Glomerular endothelial cell (primary cell): ENCODE measurements around the gene STAT3. TPM values are rescaled to one million over a fixed set of nuclear protein-coding genes. Genes with fewer than 3 reads are reported as not detected.
"Not testable (repeated sequence)": the region's sequence is repeated elsewhere in the genome, so short reads cannot be mapped to it uniquely, and the experiment has no call there.

Source experiments
- DNase-seq: peaks from one replicate; pipeline ENCODE4 v3.0.0-alpha.2; 2011; ENCODE audit warnings: low read depth, low spot score; ENCODE audit errors: extremely low read depth
- total RNA-seq: library from RNA; depleted of rRNA; stranded (reverse); fragments of >200 nt; gene quantifications from 2 replicates; pipeline ENCODE4 v1.2.3, GENCODE V29; 2015

Gene STAT3
- total RNA-seq, 1 donor from 2014 or later: 186 TPM

DNA sequence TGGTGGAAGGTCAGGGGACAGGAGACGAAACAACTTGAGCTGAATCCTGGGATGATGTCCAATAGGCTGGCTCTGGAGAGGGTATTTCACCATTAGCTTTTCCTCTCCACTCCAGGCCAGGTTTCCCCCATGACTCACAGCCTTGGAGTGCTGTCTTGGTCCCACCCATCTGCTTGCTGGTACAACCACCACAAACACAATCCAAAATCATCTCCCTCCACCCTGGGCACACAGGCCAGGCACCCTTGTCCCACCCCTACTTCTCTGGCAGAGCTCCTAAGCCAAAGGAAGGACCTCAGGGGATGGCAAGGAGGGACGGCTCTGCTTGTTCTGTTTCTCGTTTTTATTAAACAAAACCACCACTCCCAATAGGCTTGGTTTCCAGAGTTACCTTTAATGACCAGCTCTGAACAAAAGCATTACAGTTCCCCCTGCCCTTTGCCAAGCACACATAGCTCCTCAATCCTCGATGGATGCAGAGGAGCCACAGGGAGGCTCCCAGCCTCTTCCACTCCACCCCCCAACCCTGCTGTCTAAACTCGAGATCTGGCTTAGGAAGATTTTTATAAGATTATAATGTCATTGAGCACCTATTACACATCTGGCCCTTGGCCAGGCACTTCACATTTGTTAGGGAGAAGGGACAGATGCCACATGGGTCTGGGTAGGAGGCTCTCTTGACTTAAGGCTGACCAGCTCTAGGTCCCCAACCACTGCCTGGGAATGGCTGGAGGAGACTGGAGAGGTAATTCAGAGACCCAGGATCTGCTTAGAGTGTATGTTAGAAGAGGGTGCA, 21.5 kb upstream of the STAT3 start:
- no peak for DNase-seq

DNA sequence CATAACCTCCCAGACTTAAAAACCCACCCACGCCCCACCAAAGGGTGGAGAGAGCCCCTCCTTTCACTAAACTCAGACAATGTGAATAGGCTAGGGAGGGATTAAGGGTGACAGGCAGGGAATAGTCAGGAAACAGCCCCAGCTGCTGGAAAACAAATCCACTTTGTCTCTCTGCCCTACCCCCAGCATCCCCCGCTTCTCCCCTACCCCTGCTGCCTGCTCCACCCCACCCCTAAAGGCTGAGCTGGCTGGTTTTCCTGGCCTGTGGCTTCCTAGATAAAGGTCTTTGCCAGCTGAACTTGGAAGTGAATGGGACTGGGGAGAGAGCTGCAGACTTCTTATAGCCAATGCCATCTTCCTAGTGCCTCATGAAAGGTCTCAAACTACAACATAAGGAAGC, 19.8 kb upstream of the STAT3 start:
- no peak for DNase-seq

DNA sequence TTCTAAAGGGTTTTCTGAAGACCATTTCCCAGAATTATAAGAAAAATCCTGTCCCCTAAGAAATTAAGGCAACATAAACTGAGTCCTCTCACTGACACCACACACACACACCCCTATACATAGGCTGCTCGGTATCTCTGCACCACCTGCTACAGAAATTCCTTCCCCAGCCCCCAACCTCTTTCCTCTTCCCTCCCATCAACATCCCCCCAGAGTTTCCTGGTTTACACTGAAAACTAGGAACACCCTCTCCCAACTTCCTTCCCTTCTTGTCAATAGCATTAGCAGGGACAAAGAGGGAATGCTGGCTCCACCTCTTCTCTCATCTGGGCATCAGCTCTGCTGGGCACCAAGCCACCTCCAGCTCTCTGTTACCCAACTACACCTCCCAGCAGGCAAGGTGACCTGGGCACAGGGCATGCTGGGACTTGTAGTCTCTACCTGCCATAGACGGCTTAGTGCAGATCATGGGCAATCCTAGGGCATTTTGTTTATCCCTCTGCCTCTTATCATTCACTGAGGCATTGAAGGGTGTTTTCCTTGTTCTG, 19.1 kb upstream of the STAT3 start:
- no peak for DNase-seq

DNA sequence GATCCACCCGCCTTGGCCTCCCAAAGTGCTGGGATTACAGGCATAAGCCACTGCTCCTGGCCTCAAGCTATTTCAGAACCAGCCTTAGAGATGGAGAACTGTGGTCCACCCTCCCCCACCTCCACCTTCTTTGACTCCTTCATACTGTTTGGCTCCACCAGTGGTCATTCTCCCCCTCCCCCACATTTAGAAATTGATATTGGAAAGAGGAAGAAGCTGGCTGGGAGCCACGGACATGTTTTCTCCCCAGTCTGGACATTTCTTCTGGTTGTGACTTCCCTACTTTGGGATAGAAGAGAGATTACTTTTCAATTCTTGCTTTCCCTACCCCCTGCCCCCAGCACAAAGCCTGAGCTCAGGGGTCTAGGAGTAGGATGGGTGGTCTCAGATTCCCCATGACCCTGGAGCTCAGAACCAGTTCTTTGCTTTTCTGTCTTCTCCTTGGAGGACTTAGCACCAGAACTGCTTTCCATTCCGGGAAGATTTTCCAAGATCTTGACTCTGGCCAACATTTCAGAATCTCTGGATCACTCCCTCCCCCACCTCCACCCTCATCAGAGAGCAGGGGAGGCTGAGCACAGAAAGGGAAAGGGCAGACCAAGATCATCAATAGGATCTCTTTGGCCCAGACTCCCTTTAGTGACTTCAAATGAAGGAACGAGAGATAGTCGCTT, 18.5 kb upstream of the STAT3 start:
- DNase-seq: no peak

DNA sequence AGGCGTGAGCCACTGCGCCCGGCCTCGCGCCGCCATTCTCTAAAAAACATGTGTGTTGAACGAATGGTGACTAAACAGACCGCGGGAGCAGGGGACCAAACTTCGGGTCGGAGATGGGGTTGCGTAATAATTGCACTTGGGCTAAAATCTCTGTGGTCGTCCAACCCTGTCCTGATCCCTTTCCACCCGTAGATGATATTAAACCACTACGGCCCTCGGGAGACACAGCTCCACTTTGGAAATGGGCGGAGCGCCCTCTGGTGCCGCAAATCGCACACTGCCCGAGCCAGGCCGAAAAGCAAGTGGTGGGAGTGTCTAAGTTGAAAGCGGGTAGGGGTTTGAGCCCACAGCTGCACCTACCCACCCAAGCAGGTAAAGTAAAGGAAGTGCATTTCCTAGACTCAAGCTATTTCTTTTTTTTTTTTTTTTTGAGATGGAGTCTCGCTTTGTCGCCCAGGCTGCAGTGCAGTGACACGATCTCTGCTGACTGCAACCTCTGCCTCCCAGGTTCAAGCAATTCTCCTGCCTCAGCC, 17.8 kb upstream of the STAT3 start:
- DNase-seq: no peak

DNA sequence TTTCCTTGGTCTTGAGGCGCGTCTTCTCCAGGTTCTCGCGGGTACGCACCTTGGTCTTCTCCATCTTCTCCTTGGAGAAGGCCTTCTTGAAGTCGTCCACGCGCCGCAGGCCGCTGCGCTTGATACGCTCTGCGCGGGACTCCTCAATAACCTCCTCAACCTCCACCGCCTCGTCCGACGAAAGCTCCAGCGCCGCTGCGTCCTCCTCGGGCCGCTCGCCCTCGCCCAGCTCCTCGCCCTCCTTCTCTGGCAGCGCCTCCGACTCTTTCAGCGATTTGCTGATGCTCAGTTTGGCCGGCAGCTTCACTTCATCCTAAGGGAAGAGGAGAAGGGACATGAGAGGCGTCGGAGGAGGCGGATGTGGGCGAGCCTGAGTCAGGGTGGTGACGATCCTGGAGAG, 16.8 kb upstream of the STAT3 start:
- no peak for DNase-seq

DNA sequence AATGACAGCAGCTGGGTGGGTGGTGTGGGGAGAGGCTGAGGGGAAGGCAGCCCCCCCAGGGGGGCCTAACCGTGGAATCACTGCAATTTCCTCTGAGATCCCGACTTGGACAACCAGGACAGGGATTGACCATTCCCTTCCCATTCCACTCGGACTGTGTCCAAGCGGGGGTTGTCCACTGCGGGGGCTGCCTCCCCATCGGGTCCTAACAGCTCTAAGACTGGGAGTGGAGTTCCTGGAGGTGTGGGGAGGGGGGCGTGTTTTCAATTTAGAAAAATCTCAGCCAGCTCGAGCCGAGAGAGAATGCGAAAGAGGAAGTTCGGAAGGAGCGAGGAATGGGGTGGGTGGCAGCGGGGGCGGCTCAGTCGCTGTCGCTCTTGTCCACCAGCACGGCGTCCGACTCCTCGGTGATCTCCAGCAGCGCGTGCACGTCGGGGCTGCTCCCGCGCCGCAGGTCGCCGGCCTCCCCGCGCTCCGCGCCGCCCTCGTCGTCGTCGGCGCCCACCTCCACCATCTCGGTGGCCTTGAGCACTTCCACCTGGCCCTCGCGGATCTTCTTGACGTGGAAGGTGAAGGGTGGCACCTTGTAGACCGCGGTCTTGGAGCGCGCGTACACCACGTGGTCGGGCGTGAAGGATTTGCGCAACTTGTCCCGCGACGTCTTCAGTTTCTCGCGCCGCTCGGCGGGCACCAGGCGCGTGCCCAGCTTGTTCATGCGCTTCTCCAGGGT, 16.2 kb upstream of the STAT3 start:
- DNase-seq: no peak

DNA sequence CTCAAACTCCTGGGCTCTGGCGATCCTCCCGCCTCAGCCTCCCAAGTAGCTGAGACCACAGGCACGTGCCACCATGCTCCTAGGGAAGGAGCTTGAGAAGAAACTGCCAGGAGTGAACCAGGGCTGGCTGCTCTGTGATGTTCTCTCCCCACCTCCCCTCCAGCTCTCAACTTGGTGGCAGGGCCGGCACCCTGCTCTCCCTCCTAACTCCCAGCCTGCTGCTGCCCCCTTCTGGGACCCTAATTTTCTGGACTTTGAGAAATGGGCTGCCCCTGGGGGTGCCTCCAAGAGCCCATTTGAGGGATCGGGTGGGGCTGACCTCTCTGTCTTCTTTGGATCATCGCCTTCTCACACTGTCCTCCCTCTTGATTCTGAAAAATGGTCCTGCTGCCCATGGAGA, 14.9 kb upstream of the STAT3 start:
- DNase-seq: no peak

DNA sequence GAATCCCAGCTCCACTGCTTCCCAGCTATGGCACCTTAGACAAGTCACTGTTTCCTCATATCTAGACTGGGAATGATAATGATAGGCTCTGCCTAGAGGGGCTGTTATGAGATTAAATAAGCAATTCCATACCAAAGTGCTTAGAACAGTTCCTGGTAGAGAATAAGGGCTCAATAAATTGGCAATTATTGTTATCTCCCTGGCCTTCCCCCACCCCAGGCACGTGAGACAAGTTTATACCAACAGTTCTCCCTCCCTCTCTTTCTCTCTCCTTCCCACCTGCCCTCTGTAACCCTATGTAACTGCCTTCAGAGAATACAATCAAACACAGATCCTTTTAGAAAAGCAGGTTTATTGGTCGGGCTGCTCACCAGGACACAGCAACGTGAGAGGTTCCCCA, 13.9 kb upstream of the STAT3 start:
- DNase-seq: no peak

DNA sequence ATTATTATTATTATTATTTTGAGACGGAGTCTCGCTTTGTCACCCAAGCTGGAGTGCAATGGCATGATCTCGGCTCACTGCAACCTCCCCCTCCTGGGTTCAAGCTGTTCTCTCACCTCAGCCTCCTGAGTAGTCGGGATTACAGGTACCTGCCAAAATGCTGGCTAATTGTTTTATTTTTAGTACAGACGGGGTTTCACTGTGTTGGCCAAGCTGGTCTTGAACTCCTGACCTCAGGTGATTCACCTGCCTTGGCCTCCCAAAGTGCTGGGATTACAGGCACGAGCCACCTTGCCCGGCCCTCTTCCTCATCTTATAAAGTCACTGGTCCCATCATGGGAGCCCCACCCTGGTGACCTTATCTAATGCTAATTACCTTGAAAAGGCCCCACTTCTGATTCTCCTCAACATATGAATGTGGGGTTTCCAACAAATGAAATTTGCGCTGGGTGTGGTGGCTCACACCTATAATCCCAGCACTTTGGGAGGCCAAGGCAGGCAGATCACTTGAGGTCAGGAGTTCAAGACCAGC, 12.7 kb upstream of the STAT3 start:
- not testable (repeated sequence) for DNase-seq

DNA sequence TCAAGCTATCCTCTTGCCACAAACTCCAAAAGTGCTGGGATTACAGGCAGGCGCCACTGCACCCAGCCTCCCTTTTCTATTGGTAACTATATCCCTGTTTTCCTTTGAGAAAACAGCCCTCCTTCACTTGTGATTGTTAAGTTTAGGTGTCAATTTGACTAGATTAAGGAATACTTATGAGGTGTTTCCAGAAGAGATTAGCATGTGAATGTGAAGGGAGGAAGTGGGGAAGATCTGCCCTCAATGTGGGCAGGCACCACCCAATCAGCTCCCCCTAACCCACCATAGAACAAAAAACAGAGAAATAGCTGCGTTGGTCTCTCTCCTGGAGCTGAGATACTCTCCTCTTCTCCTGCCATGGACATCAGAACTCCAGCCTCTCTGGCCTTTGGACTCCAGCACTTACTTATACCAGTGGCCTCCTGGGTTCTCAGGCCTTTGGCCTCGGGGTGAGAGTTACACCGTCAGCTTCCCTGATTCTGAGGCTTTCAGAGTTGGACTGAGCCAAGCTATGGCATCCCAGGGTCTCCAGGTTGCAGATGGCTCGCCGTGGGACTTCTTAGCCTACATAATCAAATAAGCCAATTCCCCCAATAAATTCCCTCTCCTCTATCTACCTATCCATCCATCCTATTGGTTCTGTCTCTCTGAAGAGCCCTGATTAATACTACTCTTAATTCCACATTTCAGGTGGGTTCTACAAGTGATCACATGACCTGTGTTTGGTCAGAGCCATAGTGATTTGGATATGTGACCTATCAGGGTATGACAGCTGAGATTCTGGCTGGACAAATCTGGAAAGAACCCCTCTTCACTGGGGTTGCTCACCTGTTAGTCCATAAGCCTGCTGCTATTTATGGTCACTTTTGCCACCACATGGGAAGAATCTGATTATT, 12.0 kb upstream of the STAT3 start:
- DNase-seq: no peak

DNA sequence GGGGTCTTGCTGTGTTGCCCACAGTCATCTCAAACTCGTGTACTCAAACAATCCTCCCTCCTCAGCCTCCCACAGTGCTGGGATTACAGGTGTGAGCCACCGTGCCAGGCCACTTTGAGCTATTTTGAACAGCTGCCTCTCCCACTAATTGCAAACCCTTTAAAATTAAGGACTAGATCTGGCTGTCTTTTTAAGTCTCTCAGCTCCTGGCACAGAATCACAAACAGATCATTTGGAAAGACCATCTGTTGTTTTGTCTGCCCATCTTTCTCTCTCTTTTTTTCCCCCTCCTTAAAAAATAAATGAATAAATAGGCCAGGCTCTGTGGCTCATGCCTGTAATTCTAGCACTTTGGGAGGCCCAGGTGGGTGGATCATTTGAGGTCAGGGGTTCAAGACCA, 10.9 kb upstream of the STAT3 start:
- no peak for DNase-seq

DNA sequence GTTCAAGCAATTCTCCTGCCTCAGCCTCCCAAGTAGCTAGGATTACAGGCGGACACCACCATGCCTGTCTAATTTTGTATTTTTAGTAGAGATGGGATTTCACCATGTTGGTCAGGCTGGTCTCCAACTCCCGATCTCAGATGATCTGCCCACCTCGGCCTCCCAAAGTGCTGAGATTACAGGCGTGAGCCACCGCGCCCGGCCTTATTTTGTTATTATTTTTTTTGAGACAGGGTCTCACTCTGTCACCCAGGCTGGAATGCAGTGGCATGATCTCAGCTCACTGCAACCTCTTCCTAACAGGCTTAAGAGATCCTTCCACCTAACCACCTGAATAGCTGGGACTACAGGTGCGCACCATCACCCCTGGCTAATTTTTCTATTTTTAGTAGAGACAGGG, 7.4 kb upstream of the STAT3 start:
- DNase-seq: not testable (repeated sequence)

DNA sequence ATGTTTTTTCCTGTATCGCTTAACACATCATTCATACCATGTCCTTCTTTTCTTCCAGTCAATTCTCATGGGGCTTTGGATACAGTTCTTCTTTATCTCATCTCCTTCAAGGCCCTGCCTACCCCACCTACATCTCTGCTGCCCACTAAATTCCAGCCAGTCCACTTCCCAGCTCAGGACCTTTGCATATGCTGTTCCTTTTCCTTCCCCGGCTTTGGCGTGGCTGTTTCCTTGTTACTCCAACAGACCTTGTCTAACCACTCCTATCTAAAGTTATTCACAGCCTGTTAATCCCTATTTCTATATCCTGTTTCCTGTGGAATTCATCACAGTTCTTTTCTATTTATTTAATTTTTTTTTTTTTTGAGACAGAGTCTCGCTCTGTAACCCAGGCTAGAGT, 6.6 kb upstream of the STAT3 start:
- DNase-seq: no peak

DNA sequence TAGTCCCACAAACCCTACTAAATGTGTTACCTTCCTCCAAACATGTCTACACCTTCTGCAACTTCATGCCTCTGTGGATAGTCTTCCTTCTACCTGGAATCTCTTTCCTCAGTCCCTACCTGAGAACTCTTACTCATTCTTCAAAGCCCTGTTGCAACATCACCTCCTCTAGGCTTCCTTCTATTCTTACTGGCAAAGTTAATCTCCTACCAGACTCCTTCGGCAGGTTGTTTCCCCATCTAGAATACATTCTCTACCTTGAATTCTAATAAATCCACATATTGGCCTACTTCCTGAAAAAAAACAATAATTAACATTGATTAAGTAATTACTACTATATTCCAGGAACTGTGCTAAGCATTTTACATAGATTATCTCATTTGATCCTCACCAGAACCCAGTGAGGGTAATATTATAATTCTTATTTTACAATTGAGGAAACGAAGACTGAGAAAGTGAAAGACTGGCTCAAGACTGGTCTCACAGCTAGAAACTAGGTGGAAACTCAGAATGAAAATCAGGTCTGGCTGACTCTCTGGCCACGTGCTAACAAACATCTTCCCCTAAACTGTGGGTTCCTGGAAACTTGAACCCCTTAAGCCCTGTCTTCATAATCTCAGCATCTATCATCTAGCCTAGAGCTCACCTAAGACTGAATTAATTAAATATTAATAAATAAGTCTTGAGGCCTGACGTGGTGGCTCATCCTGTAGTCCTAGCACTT, 4.6 kb upstream of the STAT3 start:
- no peak for DNase-seq

DNA sequence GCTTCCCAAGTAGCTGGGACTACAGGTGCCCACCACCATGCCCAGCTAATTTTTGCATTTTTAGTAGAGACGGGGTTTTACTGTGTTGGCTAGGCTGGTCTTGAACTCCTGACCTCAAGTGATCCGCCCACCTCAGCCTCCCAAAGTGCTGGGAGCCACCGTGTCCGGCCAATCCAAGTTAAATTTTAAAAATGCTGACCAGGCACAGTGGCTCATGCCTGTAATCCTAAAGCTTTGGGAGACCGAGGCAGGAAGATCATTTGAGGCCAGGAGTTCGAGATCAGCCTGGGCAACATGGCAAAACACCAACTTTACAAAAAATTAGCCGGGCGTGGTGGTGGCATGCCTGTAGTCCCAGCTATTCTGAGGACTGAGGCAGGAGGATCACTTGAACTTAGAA, 3.2 kb upstream of the STAT3 start:
- DNase-seq: not testable (repeated sequence)

DNA sequence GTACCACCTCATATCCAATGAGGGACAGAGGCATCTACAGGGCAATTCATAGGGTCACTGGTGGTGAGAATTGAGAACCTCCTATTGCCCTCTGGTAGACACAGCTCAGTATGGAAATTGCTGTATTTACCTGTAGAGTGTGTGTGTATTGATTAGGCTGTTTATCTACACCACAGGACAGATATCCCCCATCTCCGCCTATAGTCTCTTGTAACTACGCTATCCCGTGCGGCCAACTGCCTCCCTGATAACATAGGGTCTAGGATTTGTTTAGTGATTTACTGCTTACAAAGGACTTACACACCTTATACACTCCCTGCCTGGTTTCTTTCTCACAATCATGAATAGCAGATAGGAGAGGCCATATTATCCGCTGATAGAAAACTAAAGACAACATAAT, 1.7 kb upstream of the STAT3 start:
- no peak for DNase-seq

DNA sequence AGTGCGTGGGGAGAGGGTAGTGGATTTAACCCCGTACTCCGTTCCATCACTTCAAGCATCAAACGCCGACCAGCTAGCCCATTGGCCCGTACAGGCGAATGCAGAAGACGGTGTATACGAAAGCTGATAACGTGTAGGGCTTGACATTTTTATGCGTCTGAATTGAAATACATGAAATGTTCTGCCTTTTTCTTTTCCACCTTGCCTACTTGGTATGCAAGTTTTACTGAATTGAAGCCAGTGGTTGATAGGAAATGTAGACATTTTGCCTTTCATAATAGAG, 834 bp upstream of the STAT3 start:
- no peak for DNase-seq

DNA sequence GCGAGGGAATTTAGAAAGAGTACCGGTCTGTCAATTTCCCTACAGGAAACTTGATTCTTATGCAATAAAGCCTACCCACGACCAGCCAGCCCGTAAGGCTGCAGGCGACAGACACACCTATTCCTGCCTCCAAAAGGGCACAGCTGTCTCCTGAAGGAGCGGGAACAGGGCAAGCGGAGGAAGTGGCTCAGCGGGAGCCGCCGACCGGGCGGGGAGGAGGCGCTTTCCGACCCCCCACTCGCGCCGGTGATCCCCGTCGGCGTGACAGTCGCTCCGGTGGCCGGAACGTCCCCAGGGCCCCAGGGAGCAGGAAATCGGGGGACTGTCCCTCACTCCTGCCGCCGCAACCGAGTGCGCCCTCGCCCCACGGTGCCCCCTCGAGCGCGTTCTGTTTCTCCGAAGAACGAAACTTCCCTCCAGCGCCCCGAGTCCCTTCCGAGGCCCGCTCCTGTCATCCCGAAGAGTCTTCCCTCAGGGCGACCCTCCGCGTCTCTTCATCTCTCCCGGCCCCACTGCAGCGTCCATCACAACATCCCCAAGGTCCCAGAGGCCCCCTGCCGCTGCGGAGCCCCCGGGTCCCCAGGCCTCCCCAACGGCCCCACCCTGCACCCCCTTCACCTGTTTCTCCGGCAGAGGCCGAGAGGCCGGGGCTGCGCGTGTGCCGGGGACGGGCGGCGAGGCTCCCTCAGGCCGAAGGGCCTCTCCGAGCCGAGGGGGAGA, 421 bp downstream of the STAT3 start:
- no peak for DNase-seq
